Gastrocnemius medialis (tissue), 4 donors: Measurements from ENCODE around the gene PLK3. TPM values are rescaled to one million over a fixed set of nuclear protein-coding genes. Genes with fewer than 3 reads are reported as not detected.

Experiments used
- ATAC-seq, 2 donors: fragments of 150-250 bp; one replicate each; pipeline ENCODE4 v1.9.1; 2016
- DNase-seq, 2 donors: peaks; one replicate each; pipeline ENCODE4 v3.0.0-alpha.2; 2019
- H3K27ac ChIP-seq, 4 donors: fragments of 200-600 bp; sonication (generic); 1 replicate in 1 of 4; 2 replicates in 3 of 4; pipeline ENCODE4 v1.5.1; 2016 to 2018; ENCODE audit warnings: mild to moderate bottlenecking in 2 of 4, moderate library complexity in 1 of 4
- H3K27me3 ChIP-seq, 3 donors: fragments of 200-600 bp; sonication (generic) in 2 of 3; 1 replicate in 1 of 3; 2 replicates in 2 of 3; pipeline versions ENCODE4 v1.5.1 to v1.6.0; 2016 to 2019; ENCODE audit warnings: mild to moderate bottlenecking in 1 of 3, moderate library complexity in 1 of 3
- H3K36me3 ChIP-seq, 2 donors: fragments of 200-600 bp; sonication (generic) in 1 of 2; one replicate each; pipeline ENCODE4 v1.5.1; 2017 to 2018
- H3K4me1 ChIP-seq, 2 donors: fragments of 200-600 bp; sonication (generic) in 1 of 2; one replicate each; pipeline ENCODE4 v1.5.1; 2016 to 2017; ENCODE audit warnings: mild to moderate bottlenecking in 2 of 2
- H3K4me3 ChIP-seq, 4 donors: fragments of 200-600 bp; sonication (generic) in 3 of 4; 1 replicate in 1 of 4; 2 replicates in 3 of 4; pipeline ENCODE4 v1.5.1; 2016 to 2019; ENCODE audit warnings: mild to moderate bottlenecking in 2 of 4
- H3K9me3 ChIP-seq, 3 donors: fragments of 200-600 bp; sonication (generic) in 2 of 3; 1 replicate in 1 of 3; 2 replicates in 2 of 3; pipeline ENCODE4 v1.5.1; 2016 to 2019
- POLR2A ChIP-seq, 2 donors: fragments of 450-650 bp; IDR thresholded peaks; one replicate each; pipeline ENCODE4 v1.6.1; 2017; ENCODE audit warnings: antibody characterized with exemption in 2 of 2, mild to moderate bottlenecking in 2 of 2, moderate library complexity in 2 of 2
- in situ Hi-C, 4 donors: fragments of 200-750 bp; cut with MboI; loops; one replicate each; pipeline versions ENCODE4 v1.15.0 to v1.8.0; 2017; ENCODE audit warnings: low sequenced_read_pairs in 4 of 4
- intact Hi-C: fragments of 100-400 bp; cut with DNase I; formaldehyde crosslinking; loops from one replicate; pipeline ENCODE4 v1.15.1; 2023; ENCODE audit warnings: low total_unique reads
- total RNA-seq, 4 donors: library from RNA; depleted of rRNA; stranded (reverse); fragments of >200 nt; gene quantifications; one replicate each; pipeline versions ENCODE4 v1.1.0 to v1.2.3, GENCODE V29; 2016
- TF ChIP-seq, protein P1 (sequence below), 5 experiments: fragments of 450-650 bp in 3 of 5; fragments of 200-600 bp in 2 of 5; sonication (generic) in 2 of 5; IDR thresholded peaks in 4 of 5; conservative IDR thresholded peaks in 1 of 5; 1 replicate in 4 of 5; 2 replicates in 1 of 5; pipeline ENCODE4 v1.5.1; 2016 to 2019; ENCODE audit warnings: antibody characterized with exemption in 5 of 5, mild to moderate bottlenecking in 3 of 5, moderate library complexity in 3 of 5

PLK3 gene
- total RNA-seq, 4 donors from 2014 or later: 1.6 to 4.3 (median 3.6) TPM

- Histone ChIP-seq H3K27me3 (no peaks in the 10 kb centered on the region), H3K4me1 (peaks cover 27 to 49% of the 10 kb centered on the region in 2 donors), H3K9me3 (no peaks in the 10 kb centered on the region), H3K4me3 (peak overlapping the region in 1 of 4 donors; percentile 74), H3K27ac (peak overlapping the region; percentile 66 to 98 (median 92)), H3K36me3 (peaks cover 0 to 18% of the 10 kb centered on the region in 2 donors)
- TF ChIP-seq POLR2A (IDR thresholded peaks at IDR 0.05): no peak
- TF ChIP-seq, protein P1, sequence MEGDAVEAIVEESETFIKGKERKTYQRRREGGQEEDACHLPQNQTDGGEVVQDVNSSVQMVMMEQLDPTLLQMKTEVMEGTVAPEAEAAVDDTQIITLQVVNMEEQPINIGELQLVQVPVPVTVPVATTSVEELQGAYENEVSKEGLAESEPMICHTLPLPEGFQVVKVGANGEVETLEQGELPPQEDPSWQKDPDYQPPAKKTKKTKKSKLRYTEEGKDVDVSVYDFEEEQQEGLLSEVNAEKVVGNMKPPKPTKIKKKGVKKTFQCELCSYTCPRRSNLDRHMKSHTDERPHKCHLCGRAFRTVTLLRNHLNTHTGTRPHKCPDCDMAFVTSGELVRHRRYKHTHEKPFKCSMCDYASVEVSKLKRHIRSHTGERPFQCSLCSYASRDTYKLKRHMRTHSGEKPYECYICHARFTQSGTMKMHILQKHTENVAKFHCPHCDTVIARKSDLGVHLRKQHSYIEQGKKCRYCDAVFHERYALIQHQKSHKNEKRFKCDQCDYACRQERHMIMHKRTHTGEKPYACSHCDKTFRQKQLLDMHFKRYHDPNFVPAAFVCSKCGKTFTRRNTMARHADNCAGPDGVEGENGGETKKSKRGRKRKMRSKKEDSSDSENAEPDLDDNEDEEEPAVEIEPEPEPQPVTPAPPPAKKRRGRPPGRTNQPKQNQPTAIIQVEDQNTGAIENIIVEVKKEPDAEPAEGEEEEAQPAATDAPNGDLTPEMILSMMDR (IDR thresholded peaks at IDR 0.05 in 4 of 5, conservative IDR thresholded peaks at IDR 0.05 in 1 of 5): no peak
- ATAC-seq (no peak), DNase-seq (no peak)
- in situ Hi-C loops: no loop called here
- intact Hi-C loops: no loop called here
These were observed 2.3 kb downstream of the PLK3 start for GRCh38 chr1:44802306-44803061.

GRCh38 chr1:44803062-44803311, 2.8 kb downstream of the PLK3 start:
- no peak for TF ChIP-seq POLR2A (IDR thresholded peaks at IDR 0.05)
- TF ChIP-seq, protein P1 (IDR thresholded peaks at IDR 0.05 in 4 of 5, conservative IDR thresholded peaks at IDR 0.05 in 1 of 5): no peak
- ATAC-seq: no peak
- Histone ChIP-seq H3K4me3 (no peak overlapping the region), H3K9me3 (no peaks in the 10 kb centered on the region), H3K4me1 (peaks cover 32 to 54% of the 10 kb centered on the region in 2 donors), H3K36me3 (peaks cover 0 to 18% of the 10 kb centered on the region in 2 donors), H3K27ac (peak overlapping the region; percentile 66 to 98 (median 92)), H3K27me3 (no peaks in the 10 kb centered on the region)
- DNase-seq: no peak
- in situ Hi-C loops (no loop called here), intact Hi-C loops (no loop called here)

DNA sequence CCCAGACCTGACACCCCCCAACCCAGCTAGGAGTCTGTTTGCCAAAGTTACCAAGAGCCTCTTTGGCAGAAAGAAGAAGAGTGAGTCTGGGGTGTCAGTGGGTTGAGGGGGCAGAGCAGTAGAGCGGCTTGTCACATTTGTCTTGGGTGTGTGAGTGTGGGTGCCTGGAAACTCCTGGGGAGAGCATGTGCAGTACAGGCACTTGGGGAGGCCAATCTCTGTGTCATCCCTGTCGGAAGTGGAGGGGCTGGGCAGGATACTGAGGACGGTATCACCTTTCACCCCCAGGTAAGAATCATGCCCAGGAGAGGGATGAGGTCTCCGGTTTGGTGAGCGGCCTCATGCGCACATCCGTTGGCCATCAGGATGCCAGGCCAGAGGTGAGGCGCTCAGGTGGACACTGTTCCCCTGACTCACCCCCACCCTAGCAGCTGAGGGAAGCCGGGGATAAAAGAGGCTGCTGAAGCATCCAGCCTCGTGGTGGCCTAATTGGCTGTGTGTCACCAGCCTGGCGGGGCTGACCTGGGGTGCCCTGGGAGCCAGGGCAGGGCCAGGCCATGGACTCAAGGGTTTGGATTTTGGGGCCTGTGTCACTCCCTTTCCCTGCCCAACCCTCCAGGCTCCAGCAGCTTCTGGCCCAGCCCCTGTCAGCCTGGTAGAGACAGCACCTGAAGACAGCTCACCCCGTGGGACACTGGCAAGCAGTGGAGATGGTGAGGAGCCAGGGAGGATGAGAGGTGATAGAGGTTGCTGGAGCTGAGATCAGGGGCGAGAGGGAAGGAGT, 3.3 kb downstream of the PLK3 start:
- Histone ChIP-seq H3K9me3 (no peaks in the 10 kb centered on the region), H3K36me3 (peaks cover 0 to 18% of the 10 kb centered on the region in 2 donors), H3K4me3 (no peak overlapping the region), H3K27me3 (no peaks in the 10 kb centered on the region), H3K27ac (peak overlapping the region; percentile 66 to 98 (median 92)), H3K4me1 (peaks cover 34 to 59% of the 10 kb centered on the region in 2 donors)
- no peak for TF ChIP-seq POLR2A (IDR thresholded peaks at IDR 0.05)
- TF ChIP-seq, protein P1 (IDR thresholded peaks at IDR 0.05 in 4 of 5, conservative IDR thresholded peaks at IDR 0.05 in 1 of 5): no peak
- no peak for DNase-seq
- in situ Hi-C loops (no loop called here), intact Hi-C loops (no loop called here)
- no peak for ATAC-seq

DNA sequence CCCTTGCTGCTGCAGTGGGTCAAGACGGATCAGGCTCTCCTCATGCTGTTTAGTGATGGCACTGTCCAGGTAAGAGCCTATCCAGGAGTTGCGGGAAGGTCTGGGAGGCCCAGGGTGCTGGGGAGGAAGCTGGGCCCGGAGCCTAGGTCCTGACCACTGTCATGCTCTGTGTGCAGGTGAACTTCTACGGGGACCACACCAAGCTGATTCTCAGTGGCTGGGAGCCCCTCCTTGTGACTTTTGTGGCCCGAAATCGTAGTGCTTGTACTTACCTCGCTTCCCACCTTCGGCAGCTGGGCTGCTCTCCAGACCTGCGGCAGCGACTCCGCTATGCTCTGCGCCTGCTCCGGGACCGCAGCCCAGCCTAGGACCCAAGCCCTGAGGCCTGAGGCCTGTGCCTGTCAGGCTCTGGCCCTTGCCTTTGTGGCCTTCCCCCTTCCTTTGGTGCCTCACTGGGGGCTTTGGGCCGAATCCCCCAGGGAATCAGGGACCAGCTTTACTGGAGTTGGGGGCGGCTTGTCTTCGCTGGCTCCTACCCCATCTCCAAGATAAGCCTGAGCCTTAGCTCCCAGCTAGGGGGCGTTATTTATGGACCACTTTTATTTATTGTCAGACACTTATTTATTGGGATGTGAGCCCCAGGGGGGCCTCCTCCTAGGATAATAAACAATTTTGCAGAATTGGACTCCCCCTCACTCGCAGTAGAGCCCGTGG, 5.3 kb downstream of the PLK3 start:
- in situ Hi-C loops: no loop called here
- H3K36me3 ChIP-seq: peaks cover 0 to 18% of the 10 kb centered on the region in 2 donors
- intact Hi-C loops: no loop called here
- no peak for TF ChIP-seq POLR2A (IDR thresholded peaks at IDR 0.05)
- TF ChIP-seq, protein P1 (IDR thresholded peaks at IDR 0.05 in 4 of 5, conservative IDR thresholded peaks at IDR 0.05 in 1 of 5): no peak
- H3K27me3 ChIP-seq: no peaks in the 10 kb centered on the region
- peak overlapping the region; percentile 21 to 94 (median 92) for H3K27ac ChIP-seq
- peaks cover 37 to 72% of the 10 kb centered on the region in 2 donors for H3K4me1 ChIP-seq
- no peak for ATAC-seq
- H3K4me3 ChIP-seq: no peak overlapping the region
- no peak for DNase-seq
- no peaks in the 10 kb centered on the region for H3K9me3 ChIP-seq
